ENCODE data around the gene APOBEC3G. TPM values are rescaled to one million over a fixed set of nuclear protein-coding genes. Genes with fewer than 3 reads are reported as not detected.

The APOBEC3G gene
- total and polyA plus RNA-seq, 2 of the 4 experiments (the other 2 are of a cell fraction) = 5.3 to 7.0 TPM

GRCh38 chr22:39110631-39111561 is 33.8 kb downstream of the APOBEC3G start:
- Histone ChIP-seq H3K27me3 (ENCODE audit: control insufficient read depth, insufficient read depth, low read length) (peaks cover 36% of the 10 kb centered on the region), H2AK9ac (replicated peaks; ENCODE audit: low read depth, low read length, poor library complexity) (no peak overlapping the region), H3K27ac (ENCODE audit: insufficient read depth, low read length) (no peak overlapping the region), H4K5ac (ENCODE audit: low read depth, low read length) (no peak overlapping the region), H4K20me1 (ENCODE audit: insufficient read depth, low read length) (no peaks in the 10 kb centered on the region), H3K4me3 (ENCODE audit: insufficient read depth, low read depth, low read length) (no peak overlapping the region), H3K18ac (ENCODE audit: low read depth, low read length) (no peak overlapping the region), H3K9ac (ENCODE audit: low read depth, low read length) (no peak overlapping the region), H4K91ac (ENCODE audit: insufficient read depth, low read depth, low read length) (no peak overlapping the region), H3K56ac (ENCODE audit: extremely low read depth, insufficient read depth, low read length) (no peak overlapping the region), H3K4me1 (ENCODE audit: control insufficient read depth, insufficient read depth, low read length) (no peaks in the 10 kb centered on the region), H3K4me2 (ENCODE audit: low read depth, low read length) (no peak overlapping the region), H3K4ac (ENCODE audit: low read depth, low read length) (no peak overlapping the region), H4K8ac (ENCODE audit: low read depth in 2 of 2, low read length in 2 of 2) (no peak overlapping the region), H2AFZ (replicated peaks; ENCODE audit: low read length, poor library complexity) (no peak overlapping the region), H2BK5ac (ENCODE audit: low read depth, low read length, poor library complexity, severe bottlenecking) (no peak overlapping the region), H3K79me1 (ENCODE audit: low read depth in 1 of 2, low read length in 2 of 2) (no peaks in the 10 kb centered on the region), H2BK15ac (ENCODE audit: low read depth, low read length) (no peak overlapping the region), H2AK5ac (ENCODE audit: low read depth, low read length) (no peak overlapping the region), H2BK120ac (ENCODE audit: low read depth, low read length) (no peak overlapping the region), H3K9me1 (ENCODE audit: insufficient read depth, low read length) (no peaks in the 10 kb centered on the region), H3K36me3 (ENCODE audit: control insufficient read depth, insufficient read depth, low read length) (no peaks in the 10 kb centered on the region), H3K14ac (replicated peaks; ENCODE audit: low read depth, low read length) (no peak overlapping the region), H2BK20ac (ENCODE audit: low read depth, low read length) (no peak overlapping the region), H3K9me3 (ENCODE audit: control insufficient read depth, insufficient read depth, low read length) (peaks cover 3% of the 10 kb centered on the region; the same call in 1 of the 2 replicates), H3K23ac (ENCODE audit: low read depth, low read length) (no peak overlapping the region)
- CTCF ChIA-PET = no interaction called here
- TF ChIP-seq, protein P1, sequence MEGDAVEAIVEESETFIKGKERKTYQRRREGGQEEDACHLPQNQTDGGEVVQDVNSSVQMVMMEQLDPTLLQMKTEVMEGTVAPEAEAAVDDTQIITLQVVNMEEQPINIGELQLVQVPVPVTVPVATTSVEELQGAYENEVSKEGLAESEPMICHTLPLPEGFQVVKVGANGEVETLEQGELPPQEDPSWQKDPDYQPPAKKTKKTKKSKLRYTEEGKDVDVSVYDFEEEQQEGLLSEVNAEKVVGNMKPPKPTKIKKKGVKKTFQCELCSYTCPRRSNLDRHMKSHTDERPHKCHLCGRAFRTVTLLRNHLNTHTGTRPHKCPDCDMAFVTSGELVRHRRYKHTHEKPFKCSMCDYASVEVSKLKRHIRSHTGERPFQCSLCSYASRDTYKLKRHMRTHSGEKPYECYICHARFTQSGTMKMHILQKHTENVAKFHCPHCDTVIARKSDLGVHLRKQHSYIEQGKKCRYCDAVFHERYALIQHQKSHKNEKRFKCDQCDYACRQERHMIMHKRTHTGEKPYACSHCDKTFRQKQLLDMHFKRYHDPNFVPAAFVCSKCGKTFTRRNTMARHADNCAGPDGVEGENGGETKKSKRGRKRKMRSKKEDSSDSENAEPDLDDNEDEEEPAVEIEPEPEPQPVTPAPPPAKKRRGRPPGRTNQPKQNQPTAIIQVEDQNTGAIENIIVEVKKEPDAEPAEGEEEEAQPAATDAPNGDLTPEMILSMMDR (conservative IDR thresholded peaks at IDR 0.05; ENCODE audit: low read depth, low read length) = no peak
- TF ChIP-seq MAFK (IDR thresholded peaks at IDR 0.05; ENCODE audit: low read depth, low read length) (no peak), MXI1 (IDR thresholded peaks at IDR 0.05; ENCODE audit: borderline replicate concordance, low read depth, low read length) (no peak), RAD21 (IDR thresholded peaks at IDR 0.05; ENCODE audit: low read length) (no peak), RCOR1 (IDR thresholded peaks at IDR 0.05; ENCODE audit: insufficient replicate concordance, low read length) (no peak), MAZ (IDR thresholded peaks at IDR 0.05; ENCODE audit: borderline replicate concordance, low read depth, low read length) (no peak), CHD1 (IDR thresholded peaks at IDR 0.05; ENCODE audit: low read depth, low read length) (no peak)
- DNase-seq (no peak), ATAC-seq (ENCODE audit: low read depth) (no peak)
- intact Hi-C loops (cut with micrococcal nuclease) = no loop called here
- POLR2A ChIA-PET (ENCODE audit: unreplicated experiment) = no interaction called here
- no TSS peak for BruUV-seq (replicated peaks)
- in situ Hi-C loops (cut with MboI; ENCODE audit: low sequenced_read_pairs) = loop anchor here (25.0 kb wide), 1 partner anchor 249 kb away; the partner anchor contains the start of gene CBX6
- 38% methylated on average over 4 of the region's 15 CpGs; no CpG with 5 or more reads in 1 of the 2 experiments for WGBS, 2 experiments (ENCODE audit: extremely low coverage in 2 of 2, insufficient read length in 1 of 2)
- dilution Hi-C loops (cut with HindIII; ENCODE audit: low sequenced_read_pairs, unreplicated experiment) = no loop called here
